Nephron (organoid): ENCODE results near the gene NUDT2.
"Not testable (repeated sequence)": the region's sequence is repeated elsewhere in the genome, so short reads cannot be mapped to it uniquely, and the experiment has no call there.

Source experiments
- H3K27ac Mint-ChIP-seq, 3 experiments: 2 replicates each; pipeline ENCODE4 v1.8.0; 2020; ENCODE audit warnings: mixed read lengths in 3 of 3, mild to moderate bottlenecking in 2 of 3, moderate library complexity in 1 of 3
- H3K27me3 Mint-ChIP-seq: 2 replicates; pipeline ENCODE4 v1.8.0; 2021; ENCODE audit warnings: low read depth, mild to moderate bottlenecking, moderate library complexity, mixed read lengths
- H3K36me3 Mint-ChIP-seq: 2 replicates; pipeline ENCODE4 v1.8.0; 2020; ENCODE audit warnings: low read depth, mixed read lengths
- H3K4me1 Mint-ChIP-seq: 2 replicates; pipeline ENCODE4 v1.8.0; 2020; ENCODE audit warnings: mixed read lengths
- H3K4me3 Mint-ChIP-seq, 3 experiments: 2 replicates each; pipeline ENCODE4 v1.8.0; 2020; ENCODE audit warnings: mild to moderate bottlenecking in 3 of 3, mixed read lengths in 3 of 3, moderate library complexity in 2 of 3
- H3K9me3 Mint-ChIP-seq: 2 replicates; pipeline ENCODE4 v1.8.0; 2020; ENCODE audit warnings: mixed read lengths
- TF ChIP-seq, protein P1 (sequence below), 3 experiments: fragments of 200-600 bp; sonication (generic); IDR thresholded peaks; one replicate each; pipeline ENCODE4 v1.5.0; 2021; ENCODE audit warnings: antibody characterized with exemption in 3 of 3; ENCODE audit not compliant: unreplicated experiment in 3 of 3

NUDT2 gene

DNA sequence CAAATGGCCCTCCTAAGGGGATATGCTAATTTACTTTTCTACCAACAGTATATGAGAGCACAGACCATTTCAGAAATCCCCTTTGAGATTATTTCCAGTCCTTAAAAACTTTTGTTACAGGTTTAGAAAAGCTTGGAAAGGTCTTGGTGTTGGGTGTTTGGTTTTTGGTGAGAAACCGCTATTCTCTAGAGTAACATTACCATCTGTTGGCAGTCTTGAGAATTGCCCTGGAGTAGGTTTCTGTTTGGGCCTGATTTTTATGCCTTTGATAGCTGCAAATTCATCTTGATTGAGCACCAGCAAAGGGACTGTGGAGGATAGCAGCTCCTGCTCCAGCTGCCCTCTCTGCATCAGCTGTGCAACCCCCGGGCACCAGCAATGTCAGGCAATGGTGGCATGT lies 8.0 kb downstream of the NUDT2 start:
- H3K27me3 Mint-ChIP-seq, result no peaks in the 10 kb centered on the region
- TF ChIP-seq, protein P1, sequence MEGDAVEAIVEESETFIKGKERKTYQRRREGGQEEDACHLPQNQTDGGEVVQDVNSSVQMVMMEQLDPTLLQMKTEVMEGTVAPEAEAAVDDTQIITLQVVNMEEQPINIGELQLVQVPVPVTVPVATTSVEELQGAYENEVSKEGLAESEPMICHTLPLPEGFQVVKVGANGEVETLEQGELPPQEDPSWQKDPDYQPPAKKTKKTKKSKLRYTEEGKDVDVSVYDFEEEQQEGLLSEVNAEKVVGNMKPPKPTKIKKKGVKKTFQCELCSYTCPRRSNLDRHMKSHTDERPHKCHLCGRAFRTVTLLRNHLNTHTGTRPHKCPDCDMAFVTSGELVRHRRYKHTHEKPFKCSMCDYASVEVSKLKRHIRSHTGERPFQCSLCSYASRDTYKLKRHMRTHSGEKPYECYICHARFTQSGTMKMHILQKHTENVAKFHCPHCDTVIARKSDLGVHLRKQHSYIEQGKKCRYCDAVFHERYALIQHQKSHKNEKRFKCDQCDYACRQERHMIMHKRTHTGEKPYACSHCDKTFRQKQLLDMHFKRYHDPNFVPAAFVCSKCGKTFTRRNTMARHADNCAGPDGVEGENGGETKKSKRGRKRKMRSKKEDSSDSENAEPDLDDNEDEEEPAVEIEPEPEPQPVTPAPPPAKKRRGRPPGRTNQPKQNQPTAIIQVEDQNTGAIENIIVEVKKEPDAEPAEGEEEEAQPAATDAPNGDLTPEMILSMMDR (IDR thresholded peaks at IDR 0.05; ENCODE audit: unreplicated experiment in 3 of 3), result peak in 1 of 3 experiments; percentile 11
- H3K4me1 Mint-ChIP-seq, result peaks cover 23% of the 10 kb centered on the region
- H3K9me3 Mint-ChIP-seq, result no peaks in the 10 kb centered on the region
- H3K4me3 Mint-ChIP-seq, result no peak overlapping the region
- no peak overlapping the region for H3K27ac Mint-ChIP-seq
- peaks cover 16% of the 10 kb centered on the region for H3K36me3 Mint-ChIP-seq

DNA sequence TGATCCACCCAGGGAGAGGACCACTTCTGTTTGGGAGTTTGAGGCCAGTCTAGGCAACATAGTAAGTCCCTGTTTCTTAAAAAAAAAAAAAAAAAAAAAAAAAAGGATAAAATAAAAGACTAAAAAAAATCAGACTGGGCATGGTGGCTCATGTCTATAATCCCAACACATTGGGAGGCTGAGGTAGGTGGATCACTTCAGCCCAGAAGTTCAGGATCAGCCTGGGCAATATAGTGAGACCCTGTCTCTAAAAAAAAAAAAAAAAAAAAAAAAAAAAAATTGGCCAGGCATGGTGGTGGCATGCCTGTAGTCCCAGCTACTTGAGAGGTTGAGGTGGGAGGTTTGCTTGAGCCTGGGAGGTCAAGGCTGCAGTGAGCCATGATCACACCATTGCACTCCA lies 8.7 kb downstream of the NUDT2 start:
- H3K27ac Mint-ChIP-seq, result not testable (repeated sequence)

DNA sequence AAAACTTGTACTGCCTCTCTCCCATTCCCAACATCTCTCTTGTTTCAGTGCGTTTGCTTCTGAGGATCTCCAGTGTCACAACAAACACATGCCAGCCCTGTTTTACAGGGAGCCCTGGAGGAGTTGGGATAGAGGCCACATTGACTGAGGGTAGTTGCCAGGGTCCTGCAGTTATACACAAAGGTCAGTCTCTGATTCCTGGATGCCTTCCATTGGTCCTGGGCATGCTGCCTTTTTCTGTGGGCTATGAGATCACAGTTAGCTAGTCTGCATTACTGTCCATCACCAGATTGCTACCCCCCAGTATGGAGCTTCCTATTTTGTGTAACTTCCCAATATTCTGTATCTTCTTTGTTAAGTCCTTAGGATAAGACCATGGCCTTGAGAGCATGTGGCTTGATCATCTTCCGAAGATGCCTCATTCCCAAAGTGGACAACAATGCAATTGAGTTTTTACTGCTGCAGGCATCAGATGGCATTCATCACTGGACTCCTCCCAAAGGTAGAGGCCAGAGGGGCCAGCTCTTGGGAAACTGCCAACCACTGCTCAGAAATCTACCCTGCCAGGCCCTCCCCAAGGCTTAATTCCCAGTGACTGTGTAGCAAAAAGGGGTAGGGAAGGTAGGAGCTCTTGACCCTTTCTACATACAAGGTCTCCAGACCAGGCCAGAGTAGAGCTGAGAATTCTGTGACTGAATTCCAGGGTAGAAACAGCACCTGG lies 9.5 kb downstream of the NUDT2 start:
- Mint-ChIP-seq H3K36me3 (peaks cover 23% of the 10 kb centered on the region), H3K27ac (no peak overlapping the region), H3K4me1 (peaks cover 23% of the 10 kb centered on the region), H3K4me3 (no peak overlapping the region), H3K27me3 (no peaks in the 10 kb centered on the region), H3K9me3 (no peaks in the 10 kb centered on the region)
- TF ChIP-seq, protein P1 (IDR thresholded peaks at IDR 0.05; ENCODE audit: unreplicated experiment in 3 of 3), result no peak

More for the DNA sequence above, 8.7 kb downstream of the NUDT2 start:
- not testable (repeated sequence) for H3K9me3 Mint-ChIP-seq, H3K27me3 Mint-ChIP-seq, H3K4me3 Mint-ChIP-seq
- Mint-ChIP-seq H3K4me1 (peaks cover 18% of the 10 kb centered on the region), H3K36me3 (peaks cover 16% of the 10 kb centered on the region)

DNA sequence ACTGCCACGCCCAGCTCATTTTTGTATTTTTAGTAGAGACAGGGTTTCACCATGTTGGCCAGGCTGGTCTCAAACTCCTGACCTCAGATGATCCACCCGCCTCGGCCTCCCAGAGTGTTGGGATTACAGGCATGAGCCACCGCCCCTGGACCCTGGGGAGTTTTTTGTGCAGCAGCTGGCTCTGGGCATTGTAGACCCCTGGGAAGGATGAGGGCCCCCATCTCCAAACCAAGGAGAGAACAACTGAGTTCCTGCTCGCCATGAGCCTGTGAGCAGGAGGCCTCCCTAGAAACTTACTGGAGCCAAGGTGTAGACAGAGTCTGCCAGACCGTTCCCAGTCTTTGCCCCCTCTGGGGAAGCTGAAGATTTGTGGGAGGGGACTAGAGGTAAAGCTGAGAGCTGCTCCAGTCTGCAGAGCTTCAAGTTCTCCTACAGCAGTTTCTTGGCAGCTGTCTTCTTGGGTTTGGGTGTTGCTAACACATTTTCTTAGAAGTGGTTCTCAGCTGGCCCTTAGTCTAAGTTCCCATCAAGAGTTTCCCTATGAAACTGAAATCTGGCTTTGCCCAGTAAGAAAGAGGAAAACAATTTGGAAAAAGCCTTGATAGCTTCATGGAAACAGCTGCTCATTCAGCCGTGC lies 12.4 kb downstream of the NUDT2 start:
- Mint-ChIP-seq H3K9me3 (no peaks in the 10 kb centered on the region), H3K4me3 (no peak overlapping the region)

DNA sequence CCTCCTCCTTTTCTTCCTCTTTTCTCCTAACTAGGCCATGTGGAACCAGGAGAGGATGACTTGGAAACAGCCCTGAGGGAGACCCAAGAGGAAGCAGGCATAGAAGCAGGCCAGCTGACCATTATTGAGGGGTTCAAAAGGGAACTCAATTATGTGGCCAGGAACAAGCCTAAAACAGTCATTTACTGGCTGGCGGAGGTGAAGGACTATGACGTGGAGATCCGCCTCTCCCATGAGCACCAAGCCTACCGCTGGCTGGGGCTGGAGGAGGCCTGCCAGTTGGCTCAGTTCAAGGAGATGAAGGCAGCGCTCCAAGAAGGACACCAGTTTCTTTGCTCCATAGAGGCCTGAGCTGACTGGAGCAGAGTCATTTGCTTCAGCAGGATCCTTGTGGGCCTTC lies 13.7 kb downstream of the NUDT2 start:
- H3K27ac Mint-ChIP-seq, result peak overlapping the region in 1 of 3 experiments; percentile 63
- H3K4me3 Mint-ChIP-seq, result no peak overlapping the region
- TF ChIP-seq, protein P1 (IDR thresholded peaks at IDR 0.05; ENCODE audit: unreplicated experiment in 3 of 3), result no peak
- no peaks in the 10 kb centered on the region for H3K9me3 Mint-ChIP-seq
- peaks cover 26% of the 10 kb centered on the region for H3K36me3 Mint-ChIP-seq
- H3K27me3 Mint-ChIP-seq, result no peaks in the 10 kb centered on the region
- peaks cover 14% of the 10 kb centered on the region for H3K4me1 Mint-ChIP-seq

More for the DNA sequence above, 12.4 kb downstream of the NUDT2 start:
- peaks cover 14% of the 10 kb centered on the region for H3K4me1 Mint-ChIP-seq
- no peak overlapping the region for H3K27ac Mint-ChIP-seq
- TF ChIP-seq, protein P1 (IDR thresholded peaks at IDR 0.05; ENCODE audit: unreplicated experiment in 3 of 3), result no peak
- H3K27me3 Mint-ChIP-seq, result no peaks in the 10 kb centered on the region
- H3K36me3 Mint-ChIP-seq, result peaks cover 23% of the 10 kb centered on the region

DNA sequence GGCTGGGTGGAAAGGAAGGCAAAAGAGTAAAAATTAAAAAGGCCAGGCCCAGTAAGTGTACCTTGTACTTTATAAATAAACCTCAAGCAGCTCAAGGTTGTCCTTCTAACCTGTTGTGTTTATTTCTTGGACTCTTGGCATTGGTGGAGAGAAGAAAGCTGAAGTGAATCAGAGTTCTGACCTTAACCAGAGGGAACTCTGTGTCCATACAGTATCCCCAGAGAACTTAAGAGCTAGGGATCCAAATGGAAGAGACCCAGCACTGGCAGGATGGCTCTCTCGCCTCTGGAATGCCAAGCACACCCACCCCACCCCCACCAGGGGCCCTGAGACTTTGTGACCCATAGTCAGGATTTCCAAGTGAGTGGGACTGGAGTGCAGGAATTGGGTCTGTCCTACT lies 14.2 kb downstream of the NUDT2 start:
- peaks cover 24% of the 10 kb centered on the region for H3K36me3 Mint-ChIP-seq
- peaks cover 14% of the 10 kb centered on the region for H3K4me1 Mint-ChIP-seq
- no peaks in the 10 kb centered on the region for H3K27me3 Mint-ChIP-seq
- peak overlapping the region in 1 of 3 experiments; percentile 63 for H3K27ac Mint-ChIP-seq
- TF ChIP-seq, protein P1 (IDR thresholded peaks at IDR 0.05; ENCODE audit: unreplicated experiment in 3 of 3), result no peak
- H3K9me3 Mint-ChIP-seq, result no peaks in the 10 kb centered on the region
- H3K4me3 Mint-ChIP-seq, result no peak overlapping the region
